Astrocyte (in vitro differentiated cells and primary cell): ENCODE measurements around the gene GCM1. TPM values are rescaled to one million over a fixed set of nuclear protein-coding genes. Genes with fewer than 3 reads are reported as not detected.
A peak's percentile ranks its signal among the peaks of the same experiment; 100 is the strongest.

Experiments
- DNase-seq: peaks from one replicate; pipeline ENCODE4 v3.0.0-alpha.2; 2010; ENCODE audit warnings: low read depth
- FAIRE-seq: peaks from 2 replicates; lab custom pipeline; 2011; peaks lifted over from hg19 to GRCh38; lab: Jason Lieb, UNC
- H2AFZ ChIP-seq: 2 replicates; pipeline ENCODE4 v1.6.0; 2012; ENCODE audit warnings: low read depth, low read length, inconsistent platforms
- H3K27ac ChIP-seq: 2 replicates; pipeline ENCODE4 v1.5.1; 2011; ENCODE audit warnings: low read depth, low read length, inconsistent platforms
- H3K27me3 ChIP-seq: 2 replicates; pipeline ENCODE4 v1.6.0; 2011; ENCODE audit warnings: low read length, inconsistent platforms; ENCODE audit not compliant: insufficient read depth
- H3K36me3 ChIP-seq: 2 replicates; pipeline ENCODE4 v1.5.1; 2011; ENCODE audit warnings: low read length, inconsistent platforms; ENCODE audit not compliant: insufficient read depth
- H3K4me1 ChIP-seq: 2 replicates; pipeline ENCODE4 v1.5.1; 2011; ENCODE audit warnings: low read length, inconsistent platforms; ENCODE audit not compliant: insufficient read depth
- H3K4me2 ChIP-seq: 2 replicates; pipeline ENCODE4 v1.6.0; 2012; ENCODE audit warnings: low read length, inconsistent platforms
- H3K4me3 ChIP-seq: 2 replicates; pipeline ENCODE4 v1.5.1; 2011; ENCODE audit warnings: low read depth, mild to moderate bottlenecking, low read length, inconsistent platforms; ENCODE audit not compliant: insufficient read depth
- H3K79me2 ChIP-seq: 2 replicates; pipeline ENCODE4 v1.6.0; 2012; ENCODE audit warnings: mild to moderate bottlenecking, low read length, inconsistent platforms; ENCODE audit not compliant: insufficient read depth
- H3K9ac ChIP-seq: 2 replicates; pipeline ENCODE4 v1.6.0; 2012; ENCODE audit warnings: mild to moderate bottlenecking, low read length, inconsistent platforms
- H3K9me3 ChIP-seq: 2 replicates; pipeline ENCODE4 v1.5.1; 2012; ENCODE audit warnings: low read depth, mild to moderate bottlenecking, low read length, inconsistent platforms; ENCODE audit not compliant: insufficient read depth
- H4K20me1 ChIP-seq: 2 replicates; pipeline ENCODE4 v1.6.0; 2012; ENCODE audit warnings: low read length, inconsistent platforms; ENCODE audit not compliant: insufficient read depth
- H3K27ac Mint-ChIP-seq: one replicate; pipeline ENCODE4 v1.8.0; 2021; ENCODE audit warnings: mild to moderate bottlenecking, mixed read lengths; ENCODE audit not compliant: unreplicated experiment
- H3K27me3 Mint-ChIP-seq: one replicate; pipeline ENCODE4 v1.8.0; 2021; ENCODE audit warnings: low read depth, mixed read lengths; ENCODE audit not compliant: unreplicated experiment
- H3K36me3 Mint-ChIP-seq: one replicate; pipeline ENCODE4 v1.8.0; 2021; ENCODE audit warnings: low read depth, mixed read lengths; ENCODE audit not compliant: unreplicated experiment
- H3K4me1 Mint-ChIP-seq: one replicate; pipeline ENCODE4 v1.8.0; 2021; ENCODE audit warnings: low read depth, mixed read lengths; ENCODE audit not compliant: unreplicated experiment
- H3K4me3 Mint-ChIP-seq: one replicate; pipeline ENCODE4 v1.8.0; 2021; ENCODE audit warnings: mild to moderate bottlenecking, moderate library complexity, mixed read lengths; ENCODE audit not compliant: unreplicated experiment
- H3K9me3 Mint-ChIP-seq: one replicate; pipeline ENCODE4 v1.8.0; 2021; ENCODE audit warnings: mild to moderate bottlenecking, mixed read lengths; ENCODE audit not compliant: unreplicated experiment
- CTCF ChIP-seq: IDR thresholded peaks from 2 replicates; pipeline ENCODE4 v1.5.1; 2011; ENCODE audit warnings: low read depth, mild to moderate bottlenecking, inconsistent platforms, low read length, moderate library complexity; ENCODE audit not compliant: insufficient read depth
- EZH2 ChIP-seq: IDR thresholded peaks from 2 replicates; pipeline ENCODE4 v1.6.1; 2012; ENCODE audit warnings: mild to moderate bottlenecking, low read length, inconsistent platforms; ENCODE audit not compliant: insufficient read depth
- total RNA-seq: library from RNA; stranded (reverse); gene quantifications from 2 replicates; pipeline ENCODE4 v1.2.1, GENCODE V29; 2021

GCM1 gene
- total RNA-seq, 1 donor from 2014 or later: not detected

- no peaks in the 10 kb centered on the region for H4K20me1 ChIP-seq
- Mint-ChIP-seq H3K4me3 (no peak overlapping the region), H3K27me3 (peaks cover 4% of the 10 kb centered on the region), H3K27ac (peak overlapping the region; percentile 1), H3K36me3 (no peaks in the 10 kb centered on the region), H3K9me3 (no peaks in the 10 kb centered on the region), H3K4me1 (no peaks in the 10 kb centered on the region)
- H3K36me3 ChIP-seq: no peaks in the 10 kb centered on the region
- H3K9me3 ChIP-seq: no peaks in the 10 kb centered on the region
- H3K9ac ChIP-seq: no peak overlapping the region
- H3K4me1 ChIP-seq: no peaks in the 10 kb centered on the region
- no peak overlapping the region for H3K4me3 ChIP-seq
- no peak overlapping the region for H3K4me2 ChIP-seq
- DNase-seq (no peak), FAIRE-seq (no peak)
- H3K79me2 ChIP-seq: no peaks in the 10 kb centered on the region
- H3K27ac ChIP-seq: no peak overlapping the region
- no peaks in the 10 kb centered on the region for H3K27me3 ChIP-seq
- no peak overlapping the region for H2AFZ ChIP-seq
- TF ChIP-seq EZH2 (no peak), CTCF (no peak)
These were observed 12.5 kb downstream of the GCM1 start for GRCh38 chr6:53136000-53136609.

DNA sequence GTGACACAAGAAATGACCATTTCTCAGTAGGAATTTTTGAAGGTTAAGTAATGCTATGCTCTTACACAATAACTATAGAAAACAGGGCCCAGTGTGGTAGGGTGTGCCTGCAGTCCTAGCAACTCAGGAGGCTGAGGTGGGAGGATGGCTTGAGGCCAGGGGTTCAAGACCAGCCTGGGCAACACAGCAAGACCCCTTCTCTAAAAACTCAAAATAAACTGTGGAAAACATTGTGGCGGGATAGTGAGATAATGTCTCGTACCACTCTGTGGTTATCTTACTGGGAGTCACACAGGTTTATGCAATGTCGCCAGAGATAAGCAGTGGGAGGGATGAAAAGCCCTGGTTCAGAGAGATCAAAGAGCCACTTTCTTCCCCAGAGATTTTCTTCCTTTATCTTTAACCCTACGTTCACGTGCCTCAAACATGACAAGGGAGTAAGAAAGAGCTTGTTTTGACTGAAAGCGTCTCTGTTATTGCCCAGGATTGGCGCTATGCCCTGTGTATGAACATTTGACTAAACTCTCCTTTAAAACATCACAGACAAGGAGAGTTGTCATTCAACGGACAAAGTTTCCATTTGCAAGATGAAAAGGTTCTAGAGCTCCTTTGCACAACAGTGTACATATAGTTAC lies 13.9 kb downstream of the GCM1 start:
- H3K4me1 ChIP-seq: no peaks in the 10 kb centered on the region
- H3K27me3 Mint-ChIP-seq: peaks cover 6% of the 10 kb centered on the region
- H3K4me3 Mint-ChIP-seq: no peak overlapping the region
- H3K9me3 ChIP-seq: no peaks in the 10 kb centered on the region
- H3K4me1 Mint-ChIP-seq: no peaks in the 10 kb centered on the region
- no peaks in the 10 kb centered on the region for H3K36me3 Mint-ChIP-seq
- no peaks in the 10 kb centered on the region for H3K79me2 ChIP-seq
- H3K4me3 ChIP-seq: no peak overlapping the region
- H2AFZ ChIP-seq: no peak overlapping the region
- no peaks in the 10 kb centered on the region for H3K9me3 Mint-ChIP-seq
- H4K20me1 ChIP-seq: no peaks in the 10 kb centered on the region
- no peaks in the 10 kb centered on the region for H3K36me3 ChIP-seq
- TF ChIP-seq EZH2: no peak
- no peak for TF ChIP-seq CTCF
- no peak overlapping the region for H3K27ac Mint-ChIP-seq
- no peak overlapping the region for H3K4me2 ChIP-seq
- no peak for DNase-seq
- H3K27me3 ChIP-seq: peaks cover 3% of the 10 kb centered on the region
- H3K27ac ChIP-seq: no peak overlapping the region
- FAIRE-seq: no peak
- no peak overlapping the region for H3K9ac ChIP-seq

DNA sequence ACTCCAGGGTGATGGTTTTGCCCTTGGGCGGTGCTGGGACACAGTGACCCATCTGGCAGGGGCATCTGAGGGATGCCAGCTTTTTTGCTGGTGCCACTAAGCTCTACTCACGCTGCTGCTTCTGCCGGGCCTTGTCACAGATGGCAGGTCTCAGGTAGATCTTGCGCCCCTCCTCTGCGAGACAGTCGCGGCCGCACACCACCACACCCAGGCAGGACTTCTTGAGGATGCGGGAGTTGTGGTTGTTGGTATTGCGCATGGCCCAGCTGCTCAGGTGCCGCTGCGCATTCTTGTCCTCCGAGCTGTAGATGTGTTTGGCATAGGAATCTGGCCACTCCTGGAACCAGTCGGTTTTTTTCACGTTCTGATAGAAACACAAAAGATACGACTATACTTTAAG lies 14.7 kb downstream of the GCM1 start:
- H3K27me3 ChIP-seq: peaks cover 3% of the 10 kb centered on the region
- no peak overlapping the region for H3K27ac Mint-ChIP-seq
- no peaks in the 10 kb centered on the region for H3K4me1 Mint-ChIP-seq

More for the DNA sequence above, 14.7 kb downstream of the GCM1 start:
- Histone ChIP-seq H3K4me2 (no peak overlapping the region), H3K4me3 (no peak overlapping the region), H3K36me3 (no peaks in the 10 kb centered on the region), H3K79me2 (no peaks in the 10 kb centered on the region), H4K20me1 (no peaks in the 10 kb centered on the region), H3K9ac (no peak overlapping the region), H3K27ac (no peak overlapping the region), H3K4me1 (no peaks in the 10 kb centered on the region), H2AFZ (no peak overlapping the region), H3K9me3 (no peaks in the 10 kb centered on the region)
- FAIRE-seq (no peak), DNase-seq (no peak)
- TF ChIP-seq EZH2 (no peak), CTCF (no peak)
- H3K9me3 Mint-ChIP-seq: no peaks in the 10 kb centered on the region
- peaks cover 8% of the 10 kb centered on the region for H3K27me3 Mint-ChIP-seq
- no peaks in the 10 kb centered on the region for H3K36me3 Mint-ChIP-seq
- no peak overlapping the region for H3K4me3 Mint-ChIP-seq
